ENCODE data around the gene APRT.
A peak's percentile ranks its signal among the peaks of the same experiment; 100 is the strongest.

APRT gene, protein sequence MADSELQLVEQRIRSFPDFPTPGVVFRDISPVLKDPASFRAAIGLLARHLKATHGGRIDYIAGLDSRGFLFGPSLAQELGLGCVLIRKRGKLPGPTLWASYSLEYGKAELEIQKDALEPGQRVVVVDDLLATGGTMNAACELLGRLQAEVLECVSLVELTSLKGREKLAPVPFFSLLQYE
- long read RNA-seq, transcript APRT-210 (2 exons, 490 nt): minor isoform, 5 of 111 reads
- long read RNA-seq, transcript APRT-205 (2 exons, 584 nt): minor isoform, 12 of 111 reads
- long read RNA-seq, transcript APRT-201 (5 exons, 947 nt): major isoform, 57 of 111 reads
- long read RNA-seq, partial matches to known transcripts: 2 of 111 reads
- long read RNA-seq, other reads (novel, unspliced or antisense): 26 of 111 reads

DNA sequence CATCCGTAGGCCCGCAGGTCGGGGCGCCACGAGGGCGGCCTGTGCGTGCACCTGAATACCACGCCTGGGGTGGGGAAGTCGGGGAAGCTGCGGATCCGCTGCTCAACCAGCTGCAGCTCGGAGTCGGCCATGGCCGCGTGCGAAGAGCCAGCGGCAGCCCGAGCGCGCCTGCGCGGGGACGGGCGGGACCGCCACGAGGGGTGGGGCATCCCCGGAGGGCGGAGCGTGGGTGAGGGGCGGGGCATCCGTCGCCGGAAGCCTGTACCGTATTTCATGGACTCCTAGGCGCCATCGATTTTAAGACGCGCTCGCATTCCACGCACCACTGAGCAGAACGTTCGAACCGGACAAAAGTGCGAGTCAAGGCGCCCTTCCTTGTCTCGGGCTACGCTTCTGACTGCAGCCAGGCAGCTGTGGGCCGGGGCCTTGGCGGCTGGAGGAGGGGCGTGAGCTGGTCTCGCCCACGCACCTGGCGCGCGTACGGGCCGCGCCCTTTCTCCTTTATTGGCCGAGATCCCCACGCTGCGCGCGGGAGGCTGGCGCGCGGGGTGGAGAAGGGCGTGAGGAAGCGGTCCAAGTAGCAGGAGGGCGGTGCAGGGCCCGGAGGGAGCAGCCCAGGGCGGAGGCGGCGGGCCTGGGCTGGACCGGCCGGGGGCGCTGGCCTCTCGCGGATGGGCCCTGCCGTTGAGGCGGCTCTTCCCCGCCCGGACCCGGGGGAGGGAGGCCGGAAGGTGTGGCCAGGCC is at the start of gene APRT:
Gene APRT (minus strand): TSS at position 160 of the 744 bp plus-strand sequence. CDS start 29 bp downstream, at position 131.
- TF ChIP-seq, protein P1, sequence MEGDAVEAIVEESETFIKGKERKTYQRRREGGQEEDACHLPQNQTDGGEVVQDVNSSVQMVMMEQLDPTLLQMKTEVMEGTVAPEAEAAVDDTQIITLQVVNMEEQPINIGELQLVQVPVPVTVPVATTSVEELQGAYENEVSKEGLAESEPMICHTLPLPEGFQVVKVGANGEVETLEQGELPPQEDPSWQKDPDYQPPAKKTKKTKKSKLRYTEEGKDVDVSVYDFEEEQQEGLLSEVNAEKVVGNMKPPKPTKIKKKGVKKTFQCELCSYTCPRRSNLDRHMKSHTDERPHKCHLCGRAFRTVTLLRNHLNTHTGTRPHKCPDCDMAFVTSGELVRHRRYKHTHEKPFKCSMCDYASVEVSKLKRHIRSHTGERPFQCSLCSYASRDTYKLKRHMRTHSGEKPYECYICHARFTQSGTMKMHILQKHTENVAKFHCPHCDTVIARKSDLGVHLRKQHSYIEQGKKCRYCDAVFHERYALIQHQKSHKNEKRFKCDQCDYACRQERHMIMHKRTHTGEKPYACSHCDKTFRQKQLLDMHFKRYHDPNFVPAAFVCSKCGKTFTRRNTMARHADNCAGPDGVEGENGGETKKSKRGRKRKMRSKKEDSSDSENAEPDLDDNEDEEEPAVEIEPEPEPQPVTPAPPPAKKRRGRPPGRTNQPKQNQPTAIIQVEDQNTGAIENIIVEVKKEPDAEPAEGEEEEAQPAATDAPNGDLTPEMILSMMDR (IDR thresholded peaks at IDR 0.05; ENCODE audit: insufficient read depth, low read length): no peak
- TF ChIP-seq, protein P2, sequence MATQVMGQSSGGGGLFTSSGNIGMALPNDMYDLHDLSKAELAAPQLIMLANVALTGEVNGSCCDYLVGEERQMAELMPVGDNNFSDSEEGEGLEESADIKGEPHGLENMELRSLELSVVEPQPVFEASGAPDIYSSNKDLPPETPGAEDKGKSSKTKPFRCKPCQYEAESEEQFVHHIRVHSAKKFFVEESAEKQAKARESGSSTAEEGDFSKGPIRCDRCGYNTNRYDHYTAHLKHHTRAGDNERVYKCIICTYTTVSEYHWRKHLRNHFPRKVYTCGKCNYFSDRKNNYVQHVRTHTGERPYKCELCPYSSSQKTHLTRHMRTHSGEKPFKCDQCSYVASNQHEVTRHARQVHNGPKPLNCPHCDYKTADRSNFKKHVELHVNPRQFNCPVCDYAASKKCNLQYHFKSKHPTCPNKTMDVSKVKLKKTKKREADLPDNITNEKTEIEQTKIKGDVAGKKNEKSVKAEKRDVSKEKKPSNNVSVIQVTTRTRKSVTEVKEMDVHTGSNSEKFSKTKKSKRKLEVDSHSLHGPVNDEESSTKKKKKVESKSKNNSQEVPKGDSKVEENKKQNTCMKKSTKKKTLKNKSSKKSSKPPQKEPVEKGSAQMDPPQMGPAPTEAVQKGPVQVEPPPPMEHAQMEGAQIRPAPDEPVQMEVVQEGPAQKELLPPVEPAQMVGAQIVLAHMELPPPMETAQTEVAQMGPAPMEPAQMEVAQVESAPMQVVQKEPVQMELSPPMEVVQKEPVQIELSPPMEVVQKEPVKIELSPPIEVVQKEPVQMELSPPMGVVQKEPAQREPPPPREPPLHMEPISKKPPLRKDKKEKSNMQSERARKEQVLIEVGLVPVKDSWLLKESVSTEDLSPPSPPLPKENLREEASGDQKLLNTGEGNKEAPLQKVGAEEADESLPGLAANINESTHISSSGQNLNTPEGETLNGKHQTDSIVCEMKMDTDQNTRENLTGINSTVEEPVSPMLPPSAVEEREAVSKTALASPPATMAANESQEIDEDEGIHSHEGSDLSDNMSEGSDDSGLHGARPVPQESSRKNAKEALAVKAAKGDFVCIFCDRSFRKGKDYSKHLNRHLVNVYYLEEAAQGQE (IDR thresholded peaks at IDR 0.05; ENCODE audit: insufficient replicate concordance, low read depth): no peak
- TF ChIP-seq POLR2AphosphoS5 (IDR thresholded peaks at IDR 0.05; ENCODE audit: low read depth) (peak; percentile 78; the same call in 1 of the 2 replicates), GABPA (IDR thresholded peaks at IDR 0.05; ENCODE audit: low read depth) (no peak), SPI1 (IDR thresholded peaks at IDR 0.05; ENCODE audit: borderline replicate concordance, low read depth) (no peak)
- Histone ChIP-seq H3K27me3 (ENCODE audit: insufficient read depth, poor library complexity, severe bottlenecking) (no peaks in the 10 kb centered on the region), H3K27ac (replicated peaks) (peak within 1 kb of the TSS; percentile 93), H3K4me3 (replicated peaks; ENCODE audit: insufficient read depth, low read length) (peak within 1 kb of the TSS; percentile 63)
- DNase-seq (ENCODE audit: low read depth in 1 of 2, low spot score in 1 of 2): peak; percentile 71 to 83

DNA sequence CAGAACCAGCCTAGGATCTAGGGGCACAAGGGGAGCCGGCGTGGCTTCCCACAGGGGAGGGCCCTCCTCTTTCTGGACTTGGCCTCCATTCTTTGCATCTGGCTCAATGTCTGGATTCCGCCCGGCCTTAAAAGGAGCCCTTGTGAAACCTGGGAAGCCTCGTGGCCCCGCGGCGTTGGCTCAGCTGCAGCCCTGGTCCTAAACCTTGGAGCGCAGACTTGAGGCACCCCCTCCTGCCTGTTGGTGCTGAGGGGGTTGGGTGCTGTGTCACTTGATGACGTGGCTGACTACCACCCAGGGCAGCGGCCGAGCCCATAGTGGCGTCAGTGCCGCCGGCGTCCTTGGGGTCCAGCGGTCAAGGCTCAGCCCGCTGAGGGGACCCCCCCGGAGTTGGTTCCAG is 49.6 kb upstream of the APRT start:
- TF ChIP-seq GABPA (IDR thresholded peaks at IDR 0.05; ENCODE audit: low read depth): no peak
- TF ChIP-seq, protein P1 (IDR thresholded peaks at IDR 0.05; ENCODE audit: insufficient read depth, low read length): no peak
- no peak for TF ChIP-seq POLR2AphosphoS5 (IDR thresholded peaks at IDR 0.05; ENCODE audit: low read depth)
- TF ChIP-seq, protein P2 (IDR thresholded peaks at IDR 0.05; ENCODE audit: insufficient replicate concordance, low read depth): no peak
- no peak for TF ChIP-seq SPI1 (IDR thresholded peaks at IDR 0.05; ENCODE audit: borderline replicate concordance, low read depth)
- no peak for DNase-seq (ENCODE audit: low read depth in 1 of 2, low spot score in 1 of 2)
- no peak overlapping the region for H3K27ac ChIP-seq (replicated peaks)
- H3K4me3 ChIP-seq (replicated peaks; ENCODE audit: insufficient read depth, low read length): no peak overlapping the region
- H3K27me3 ChIP-seq (ENCODE audit: insufficient read depth, poor library complexity, severe bottlenecking): no peaks in the 10 kb centered on the region

DNA sequence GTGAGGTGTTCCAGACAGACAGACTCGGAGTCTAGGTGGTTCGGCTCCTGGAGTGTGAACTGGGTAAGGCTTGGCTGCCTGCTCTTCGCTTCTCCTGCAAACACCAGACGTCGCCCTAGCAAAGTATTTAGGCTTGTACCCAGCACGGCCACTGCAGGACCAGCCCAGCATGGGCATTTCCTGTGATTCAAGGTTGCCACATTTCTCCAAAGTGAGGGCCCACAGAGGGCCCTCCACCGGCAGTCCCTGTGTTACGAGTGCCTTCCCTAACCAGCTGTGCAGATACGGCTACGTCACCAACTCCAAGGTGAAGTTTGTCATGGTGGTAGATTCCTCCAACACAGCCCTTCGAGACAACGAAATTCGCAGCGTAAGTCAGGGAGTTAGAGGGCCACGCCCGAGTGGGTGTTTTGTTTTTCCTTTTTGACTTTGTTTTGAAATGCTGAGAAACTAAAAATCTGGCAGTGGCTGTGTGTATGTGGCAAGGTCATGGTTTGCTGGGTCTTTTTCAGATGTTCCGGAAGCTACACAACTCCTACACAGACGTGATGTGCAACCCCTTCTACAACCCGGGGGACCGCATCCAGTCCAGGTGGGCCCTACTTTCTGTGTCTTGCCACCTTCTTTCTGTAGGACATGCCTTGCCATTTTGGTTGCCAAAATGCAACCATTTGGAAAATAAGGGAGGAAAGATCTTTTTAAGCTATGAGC is 47.8 kb upstream of the APRT start:
- Histone ChIP-seq H3K27me3 (ENCODE audit: insufficient read depth, poor library complexity, severe bottlenecking) (no peaks in the 10 kb centered on the region), H3K4me3 (replicated peaks; ENCODE audit: insufficient read depth, low read length) (no peak overlapping the region), H3K27ac (replicated peaks) (no peak overlapping the region)
- no peak for DNase-seq (ENCODE audit: low read depth in 1 of 2, low spot score in 1 of 2)
- TF ChIP-seq, protein P1 (IDR thresholded peaks at IDR 0.05; ENCODE audit: insufficient read depth, low read length): no peak
- TF ChIP-seq GABPA (IDR thresholded peaks at IDR 0.05; ENCODE audit: low read depth): no peak
- no peak for TF ChIP-seq SPI1 (IDR thresholded peaks at IDR 0.05; ENCODE audit: borderline replicate concordance, low read depth)
- TF ChIP-seq POLR2AphosphoS5 (IDR thresholded peaks at IDR 0.05; ENCODE audit: low read depth): no peak
- TF ChIP-seq, protein P2 (IDR thresholded peaks at IDR 0.05; ENCODE audit: insufficient replicate concordance, low read depth): no peak
